GM13977 (cell line): ENCODE results near the gene NBAS.

Experiments
- DNase-seq: peaks from one replicate; pipeline ENCODE4 v3.0.0; 2012; ENCODE audit warnings: low spot score
- in situ Hi-C: fragments of 300-500 bp; cut with MboI; formaldehyde crosslinking; loops from one replicate; pipeline ENCODE4 v1.12.0; 2022; ENCODE audit warnings: low sequenced_read_pairs, low pct_unique_long_range_greater_than_20kb, mixed read lengths, inconsistent platforms; ENCODE audit not compliant: unreplicated experiment
- TF ChIP-seq, protein P1 (sequence below): IDR thresholded peaks from 2 replicates; pipeline ENCODE4 v1.5.1; 2012; ENCODE audit warnings: mild to moderate bottlenecking, control low read depth; ENCODE audit not compliant: insufficient read depth; ENCODE audit errors: extremely low read depth, missing control alignments

The NBAS gene

DNA sequence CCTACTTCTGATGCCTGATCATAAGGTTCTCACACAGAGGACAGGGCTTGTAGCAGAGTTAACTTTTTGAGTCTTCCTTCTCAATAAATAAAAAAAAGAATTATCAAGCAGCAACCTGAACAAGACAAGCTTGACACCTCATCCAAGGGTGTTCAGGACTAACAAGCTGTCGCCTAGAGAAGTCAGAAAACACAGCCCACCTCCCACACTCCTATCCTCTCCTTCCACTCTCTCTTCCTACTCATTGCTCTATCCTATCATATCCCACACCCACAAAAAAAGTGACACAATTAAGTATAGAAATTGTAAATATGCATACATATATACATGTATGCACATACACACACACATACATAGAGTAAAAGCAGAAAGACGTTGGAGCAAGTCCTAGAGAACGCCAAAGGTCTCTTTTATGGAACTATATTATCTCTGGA, 5.4 kb downstream of the NBAS start:
- TF ChIP-seq, protein P1, sequence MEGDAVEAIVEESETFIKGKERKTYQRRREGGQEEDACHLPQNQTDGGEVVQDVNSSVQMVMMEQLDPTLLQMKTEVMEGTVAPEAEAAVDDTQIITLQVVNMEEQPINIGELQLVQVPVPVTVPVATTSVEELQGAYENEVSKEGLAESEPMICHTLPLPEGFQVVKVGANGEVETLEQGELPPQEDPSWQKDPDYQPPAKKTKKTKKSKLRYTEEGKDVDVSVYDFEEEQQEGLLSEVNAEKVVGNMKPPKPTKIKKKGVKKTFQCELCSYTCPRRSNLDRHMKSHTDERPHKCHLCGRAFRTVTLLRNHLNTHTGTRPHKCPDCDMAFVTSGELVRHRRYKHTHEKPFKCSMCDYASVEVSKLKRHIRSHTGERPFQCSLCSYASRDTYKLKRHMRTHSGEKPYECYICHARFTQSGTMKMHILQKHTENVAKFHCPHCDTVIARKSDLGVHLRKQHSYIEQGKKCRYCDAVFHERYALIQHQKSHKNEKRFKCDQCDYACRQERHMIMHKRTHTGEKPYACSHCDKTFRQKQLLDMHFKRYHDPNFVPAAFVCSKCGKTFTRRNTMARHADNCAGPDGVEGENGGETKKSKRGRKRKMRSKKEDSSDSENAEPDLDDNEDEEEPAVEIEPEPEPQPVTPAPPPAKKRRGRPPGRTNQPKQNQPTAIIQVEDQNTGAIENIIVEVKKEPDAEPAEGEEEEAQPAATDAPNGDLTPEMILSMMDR: no peak
- in situ Hi-C loops: loop anchor here (25.0 kb wide), 1 partner anchor 368 kb away; no protein-coding TSS in a partner anchor
- no peak for DNase-seq

DNA sequence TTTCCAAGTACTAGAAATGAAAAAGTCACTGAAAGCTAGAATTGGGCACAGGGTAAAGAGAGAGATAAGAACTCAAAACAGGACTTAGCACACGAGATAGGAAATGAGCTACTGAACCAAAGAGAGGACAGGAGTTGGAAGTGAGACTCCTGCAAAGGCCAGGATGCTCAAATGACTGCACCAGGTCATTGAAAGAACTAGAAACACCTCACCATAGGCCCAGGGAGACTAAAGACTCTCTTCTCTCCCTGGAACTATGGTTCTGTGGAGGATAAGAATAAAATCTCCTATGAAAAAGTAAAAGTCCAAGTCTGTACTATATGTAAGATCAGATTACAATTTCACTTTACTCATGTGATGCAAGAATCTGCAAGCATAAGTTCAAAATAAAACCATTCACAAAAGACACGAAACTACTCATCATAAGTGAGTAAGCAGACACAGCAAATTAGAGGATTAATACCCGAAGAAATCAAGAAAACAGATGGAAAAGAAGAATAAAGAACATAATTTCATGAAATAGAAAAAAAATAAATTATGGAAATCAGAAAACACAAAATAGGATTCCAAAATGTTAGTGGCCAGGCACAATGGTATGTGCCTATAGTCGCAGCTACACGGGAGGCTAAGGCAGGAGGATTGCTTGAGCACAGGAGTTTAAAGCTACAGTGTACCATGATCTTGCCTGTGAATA, 6.5 kb downstream of the NBAS start:
- in situ Hi-C loops: loop anchor here (25.0 kb wide), 1 partner anchor 367 kb away; no protein-coding TSS in a partner anchor
- no peak for DNase-seq
- TF ChIP-seq, protein P1: no peak

DNA sequence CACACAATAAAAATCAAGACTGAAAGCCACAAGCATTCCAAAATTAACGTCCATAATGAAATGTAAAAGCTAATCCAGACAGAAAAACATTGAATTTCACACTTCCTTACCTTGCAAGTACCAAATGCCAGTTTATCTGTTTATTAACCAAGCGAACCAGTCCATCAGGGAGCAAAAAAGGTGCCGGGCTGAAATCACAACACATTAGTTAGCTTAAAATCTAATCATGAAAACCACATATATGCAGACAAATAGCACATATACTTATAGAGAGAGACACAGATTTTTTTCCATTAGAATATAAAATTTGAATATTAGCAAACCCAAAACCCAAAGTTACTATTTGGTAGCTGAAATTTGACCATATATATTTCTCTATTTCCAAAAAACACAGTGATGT, 7.2 kb downstream of the NBAS start:
- DNase-seq: no peak
- in situ Hi-C loops: loop anchor here (25.0 kb wide), 1 partner anchor 367 kb away; no protein-coding TSS in a partner anchor
- TF ChIP-seq, protein P1: no peak

DNA sequence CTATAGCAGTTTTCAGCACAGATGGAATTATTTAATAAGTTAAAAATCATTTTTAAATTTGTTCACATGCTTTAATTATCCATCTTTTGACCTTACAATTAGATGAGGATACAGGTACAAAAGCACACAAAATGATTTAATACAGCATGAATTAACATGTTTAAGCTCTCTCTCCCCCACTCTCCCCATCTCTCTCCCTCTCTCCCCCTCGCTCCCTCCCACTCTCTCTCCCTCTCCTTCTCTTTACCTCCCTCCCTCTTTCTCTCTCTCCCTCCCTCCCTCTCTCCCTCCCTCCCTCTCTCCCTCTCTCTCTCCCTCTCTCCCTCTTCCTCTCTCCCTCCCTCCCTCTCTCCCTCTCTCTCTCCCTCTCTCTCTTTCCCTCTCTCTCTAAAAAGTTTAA, 7.6 kb downstream of the NBAS start:
- DNase-seq: no peak
- in situ Hi-C loops: loop anchor here (25.0 kb wide), 1 partner anchor 366 kb away; no protein-coding TSS in a partner anchor
- TF ChIP-seq, protein P1: no peak

DNA sequence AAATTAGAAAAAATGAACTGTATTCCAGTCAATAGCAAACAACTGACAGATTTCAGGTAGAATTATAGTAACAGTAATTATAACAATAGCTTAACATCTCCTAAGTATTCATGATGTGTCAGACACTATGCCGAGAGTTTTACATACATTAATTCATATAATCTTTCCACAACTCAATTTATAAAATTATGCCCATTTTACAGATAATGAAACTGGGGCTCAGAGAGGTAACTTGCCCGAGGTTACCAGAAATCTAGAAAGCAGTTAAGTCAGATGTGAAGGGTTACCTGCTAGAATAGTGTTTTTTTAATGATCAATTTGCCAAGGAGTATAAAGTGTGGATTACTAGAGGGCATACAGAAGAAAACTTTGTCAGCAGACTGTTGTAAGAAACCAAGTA, 12.2 kb downstream of the NBAS start:
- TF ChIP-seq, protein P1: no peak
- in situ Hi-C loops: no loop called here
- DNase-seq: no peak

DNA sequence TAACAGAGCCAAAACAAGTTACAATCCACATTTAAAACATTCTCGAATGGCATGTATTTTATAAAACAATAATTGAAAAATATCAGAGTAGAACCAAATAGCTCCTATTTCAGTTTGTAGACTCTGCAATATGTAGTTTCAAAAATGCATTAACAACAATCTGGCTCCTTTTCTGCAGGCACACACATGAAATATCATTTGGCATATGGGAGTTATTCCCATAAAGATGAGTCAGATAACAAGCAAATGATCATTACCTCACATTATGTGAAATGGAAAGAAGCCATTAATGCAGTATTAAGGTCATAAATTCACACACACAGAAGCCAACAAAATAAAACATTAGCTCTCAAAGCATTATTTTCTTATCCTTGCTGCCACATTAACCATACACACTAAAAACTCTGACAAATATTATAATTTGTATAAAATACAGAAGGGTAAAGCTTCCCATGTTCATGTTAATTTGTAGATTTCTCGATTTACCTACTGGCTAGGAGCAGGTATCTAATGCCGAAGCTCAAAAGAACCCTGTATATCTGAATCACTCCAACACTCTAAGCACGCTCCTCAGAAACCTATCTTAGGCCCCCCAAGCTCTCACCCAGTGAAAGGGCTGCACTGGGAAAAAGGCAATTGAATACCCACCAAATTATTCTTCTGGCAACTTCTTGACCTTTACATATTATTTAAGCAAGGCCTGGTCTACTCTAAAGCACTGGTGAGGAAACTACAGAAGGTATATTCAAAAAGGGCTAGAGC, 13.8 kb downstream of the NBAS start:
- in situ Hi-C loops: no loop called here
- TF ChIP-seq, protein P1: no peak
- DNase-seq: no peak
